Neural crest cell (in vitro differentiated cells): ENCODE measurements around the gene SCN10A. TPM values are rescaled to one million over a fixed set of nuclear protein-coding genes. Genes with fewer than 3 reads are reported as not detected.
A peak's percentile ranks its signal among the peaks of the same experiment; 100 is the strongest.

Source experiments
- DNase-seq: peaks from one replicate; pipeline ENCODE4 v3.0.0; 2021; ENCODE audit warnings: low read depth, mixed read lengths, low spot score
- H3K27ac Mint-ChIP-seq: one replicate; pipeline ENCODE4 v1.8.0; 2021; ENCODE audit warnings: mild to moderate bottlenecking, mixed read lengths; ENCODE audit not compliant: unreplicated experiment
- H3K27me3 Mint-ChIP-seq: 2 replicates; pipeline ENCODE4 v1.8.0; 2021; ENCODE audit warnings: low read depth, mild to moderate bottlenecking, mixed read lengths
- H3K36me3 Mint-ChIP-seq: 2 replicates; pipeline ENCODE4 v1.8.0; 2021; ENCODE audit warnings: low read depth, mild to moderate bottlenecking, mixed read lengths
- H3K4me1 Mint-ChIP-seq: 2 replicates; pipeline ENCODE4 v1.8.0; 2021; ENCODE audit warnings: mixed read lengths
- H3K4me3 Mint-ChIP-seq: one replicate; pipeline ENCODE4 v1.8.0; 2021; ENCODE audit warnings: mild to moderate bottlenecking, mixed read lengths
- H3K9me3 Mint-ChIP-seq: 2 replicates; pipeline ENCODE4 v1.8.0; 2021; ENCODE audit warnings: mixed read lengths
- CTCF ChIP-seq: fragments of 200-600 bp; sonication (generic); conservative IDR thresholded peaks from 2 replicates; pipeline ENCODE4 v1.5.0; 2021; ENCODE audit warnings: antibody characterized with exemption, mild to moderate bottlenecking
- total RNA-seq: library from RNA; stranded (reverse); gene quantifications from 2 replicates; pipeline ENCODE4 v1.2.1, GENCODE V29; 2021

SCN10A gene
- total RNA-seq, 1 donor from 2014 or later: not detected

- H3K4me3 Mint-ChIP-seq: no peak overlapping the region
- no peaks in the 10 kb centered on the region for H3K9me3 Mint-ChIP-seq
- DNase-seq: no peak
- no peak for TF ChIP-seq CTCF
- H3K36me3 Mint-ChIP-seq: no peaks in the 10 kb centered on the region
- no peaks in the 10 kb centered on the region for H3K4me1 Mint-ChIP-seq
- peaks cover 65% of the 10 kb centered on the region for H3K27me3 Mint-ChIP-seq
- H3K27ac Mint-ChIP-seq: no peak overlapping the region
Measured at GRCh38 chr3:38811822-38812221, 4.2 kb downstream of the SCN10A start.

GRCh38 chr3:38805765-38806386 is 10.1 kb downstream of the SCN10A start:
- no peak for TF ChIP-seq CTCF
- peak; percentile 73 for DNase-seq

GRCh38 chr3:38805004-38805403 is 11.0 kb downstream of the SCN10A start:
- H3K4me3 Mint-ChIP-seq: no peak overlapping the region
- no peak overlapping the region for H3K27ac Mint-ChIP-seq
- peaks cover 64% of the 10 kb centered on the region for H3K27me3 Mint-ChIP-seq
- H3K36me3 Mint-ChIP-seq: no peaks in the 10 kb centered on the region
- H3K9me3 Mint-ChIP-seq: no peaks in the 10 kb centered on the region
- TF ChIP-seq CTCF: no peak
- no peaks in the 10 kb centered on the region for H3K4me1 Mint-ChIP-seq
- no peak for DNase-seq

More at GRCh38 chr3:38805765-38806386, 10.1 kb downstream of the SCN10A start:
- Mint-ChIP-seq H3K27me3 (peaks cover 64% of the 10 kb centered on the region), H3K4me3 (no peak overlapping the region), H3K9me3 (no peaks in the 10 kb centered on the region), H3K4me1 (no peaks in the 10 kb centered on the region), H3K27ac (no peak overlapping the region), H3K36me3 (no peaks in the 10 kb centered on the region)

GRCh38 chr3:38800511-38800910 is 15.5 kb downstream of the SCN10A start:
- Mint-ChIP-seq H3K4me1 (no peaks in the 10 kb centered on the region), H3K4me3 (no peak overlapping the region), H3K36me3 (no peaks in the 10 kb centered on the region), H3K27ac (no peak overlapping the region), H3K27me3 (peaks cover 54% of the 10 kb centered on the region), H3K9me3 (no peaks in the 10 kb centered on the region)
- no peak for TF ChIP-seq CTCF
- DNase-seq: no peak

- Mint-ChIP-seq H3K4me3 (no peak overlapping the region), H3K4me1 (no peaks in the 10 kb centered on the region), H3K27me3 (peaks cover 35% of the 10 kb centered on the region), H3K27ac (no peak overlapping the region), H3K9me3 (no peaks in the 10 kb centered on the region), H3K36me3 (no peaks in the 10 kb centered on the region)
- DNase-seq: no peak
- TF ChIP-seq CTCF: no peak
Measured at GRCh38 chr3:38793721-38794120, 22.3 kb downstream of the SCN10A start.
